Gastrocnemius medialis (tissue), 4 donors: ENCODE data around the gene SULF2. TPM values are rescaled to one million over a fixed set of nuclear protein-coding genes. Genes with fewer than 3 reads are reported as not detected.

Experiments used
- ATAC-seq, 2 donors: fragments of 150-250 bp; one replicate each; pipeline ENCODE4 v1.9.1; 2016
- DNase-seq, 2 donors: peaks; one replicate each; pipeline ENCODE4 v3.0.0-alpha.2; 2019
- H3K27ac ChIP-seq, 4 donors: fragments of 200-600 bp; sonication (generic); 1 replicate in 1 of 4; 2 replicates in 3 of 4; pipeline ENCODE4 v1.5.1; 2016 to 2018; ENCODE audit warnings: mild to moderate bottlenecking in 2 of 4, moderate library complexity in 1 of 4
- H3K27me3 ChIP-seq, 3 donors: fragments of 200-600 bp; sonication (generic) in 2 of 3; 1 replicate in 1 of 3; 2 replicates in 2 of 3; pipeline versions ENCODE4 v1.5.1 to v1.6.0; 2016 to 2019; ENCODE audit warnings: mild to moderate bottlenecking in 1 of 3, moderate library complexity in 1 of 3
- H3K36me3 ChIP-seq, 2 donors: fragments of 200-600 bp; sonication (generic) in 1 of 2; one replicate each; pipeline ENCODE4 v1.5.1; 2017 to 2018
- H3K4me1 ChIP-seq, 2 donors: fragments of 200-600 bp; sonication (generic) in 1 of 2; one replicate each; pipeline ENCODE4 v1.5.1; 2016 to 2017; ENCODE audit warnings: mild to moderate bottlenecking in 2 of 2
- H3K4me3 ChIP-seq, 4 donors: fragments of 200-600 bp; sonication (generic) in 3 of 4; 1 replicate in 1 of 4; 2 replicates in 3 of 4; pipeline ENCODE4 v1.5.1; 2016 to 2019; ENCODE audit warnings: mild to moderate bottlenecking in 2 of 4
- H3K9me3 ChIP-seq, 3 donors: fragments of 200-600 bp; sonication (generic) in 2 of 3; 1 replicate in 1 of 3; 2 replicates in 2 of 3; pipeline ENCODE4 v1.5.1; 2016 to 2019
- POLR2A ChIP-seq, 2 donors: fragments of 450-650 bp; IDR thresholded peaks; one replicate each; pipeline ENCODE4 v1.6.1; 2017; ENCODE audit warnings: antibody characterized with exemption in 2 of 2, mild to moderate bottlenecking in 2 of 2, moderate library complexity in 2 of 2
- in situ Hi-C, 4 donors: fragments of 200-750 bp; cut with MboI; loops; one replicate each; pipeline versions ENCODE4 v1.15.0 to v1.8.0; 2017; ENCODE audit warnings: low sequenced_read_pairs in 4 of 4
- intact Hi-C: fragments of 100-400 bp; cut with DNase I; formaldehyde crosslinking; loops from one replicate; pipeline ENCODE4 v1.15.1; 2023; ENCODE audit warnings: low total_unique reads
- total RNA-seq, 4 donors: library from RNA; depleted of rRNA; stranded (reverse); fragments of >200 nt; gene quantifications; one replicate each; pipeline versions ENCODE4 v1.1.0 to v1.2.3, GENCODE V29; 2016
- TF ChIP-seq, protein P1 (sequence below), 5 experiments: fragments of 450-650 bp in 3 of 5; fragments of 200-600 bp in 2 of 5; sonication (generic) in 2 of 5; IDR thresholded peaks in 4 of 5; conservative IDR thresholded peaks in 1 of 5; 1 replicate in 4 of 5; 2 replicates in 1 of 5; pipeline ENCODE4 v1.5.1; 2016 to 2019; ENCODE audit warnings: antibody characterized with exemption in 5 of 5, mild to moderate bottlenecking in 3 of 5, moderate library complexity in 3 of 5

The SULF2 gene
- total RNA-seq, 4 donors from 2014 or later, result 9.8 to 18.8 (median 16.8) TPM

DNA sequence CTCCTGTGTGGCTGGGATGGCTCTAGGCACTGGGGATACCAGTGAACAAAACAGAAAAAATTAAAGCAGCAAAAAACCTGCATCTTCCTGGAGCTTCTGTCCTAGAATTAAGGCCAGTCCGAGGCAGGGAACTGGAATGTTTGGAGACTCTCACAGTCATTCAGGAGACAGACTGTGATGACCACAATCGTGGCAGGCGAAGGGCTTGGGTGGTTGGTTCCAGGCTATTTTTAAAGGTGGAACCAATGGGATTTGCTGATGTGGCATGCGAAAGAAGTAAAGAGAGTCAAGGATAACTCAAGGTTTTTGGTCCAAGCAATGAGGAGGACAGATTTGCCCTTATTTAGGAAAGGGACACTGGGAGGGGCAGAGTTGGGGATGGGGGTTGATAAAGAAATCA is 66.9 kb downstream of the SULF2 start:
- no peaks in the 10 kb centered on the region for H3K27me3 ChIP-seq
- H3K27ac ChIP-seq, result no peak overlapping the region
- no peaks in the 10 kb centered on the region for H3K4me1 ChIP-seq
- no peak overlapping the region for H3K4me3 ChIP-seq
- intact Hi-C loops (no loop called here), in situ Hi-C loops (no loop called here)
- ATAC-seq (no peak), DNase-seq (no peak)
- no peaks in the 10 kb centered on the region for H3K9me3 ChIP-seq
- TF ChIP-seq, protein P1, sequence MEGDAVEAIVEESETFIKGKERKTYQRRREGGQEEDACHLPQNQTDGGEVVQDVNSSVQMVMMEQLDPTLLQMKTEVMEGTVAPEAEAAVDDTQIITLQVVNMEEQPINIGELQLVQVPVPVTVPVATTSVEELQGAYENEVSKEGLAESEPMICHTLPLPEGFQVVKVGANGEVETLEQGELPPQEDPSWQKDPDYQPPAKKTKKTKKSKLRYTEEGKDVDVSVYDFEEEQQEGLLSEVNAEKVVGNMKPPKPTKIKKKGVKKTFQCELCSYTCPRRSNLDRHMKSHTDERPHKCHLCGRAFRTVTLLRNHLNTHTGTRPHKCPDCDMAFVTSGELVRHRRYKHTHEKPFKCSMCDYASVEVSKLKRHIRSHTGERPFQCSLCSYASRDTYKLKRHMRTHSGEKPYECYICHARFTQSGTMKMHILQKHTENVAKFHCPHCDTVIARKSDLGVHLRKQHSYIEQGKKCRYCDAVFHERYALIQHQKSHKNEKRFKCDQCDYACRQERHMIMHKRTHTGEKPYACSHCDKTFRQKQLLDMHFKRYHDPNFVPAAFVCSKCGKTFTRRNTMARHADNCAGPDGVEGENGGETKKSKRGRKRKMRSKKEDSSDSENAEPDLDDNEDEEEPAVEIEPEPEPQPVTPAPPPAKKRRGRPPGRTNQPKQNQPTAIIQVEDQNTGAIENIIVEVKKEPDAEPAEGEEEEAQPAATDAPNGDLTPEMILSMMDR (IDR thresholded peaks at IDR 0.05 in 4 of 5, conservative IDR thresholded peaks at IDR 0.05 in 1 of 5), result no peak
- TF ChIP-seq POLR2A (IDR thresholded peaks at IDR 0.05), result no peak
- H3K36me3 ChIP-seq, result no peaks in the 10 kb centered on the region

DNA sequence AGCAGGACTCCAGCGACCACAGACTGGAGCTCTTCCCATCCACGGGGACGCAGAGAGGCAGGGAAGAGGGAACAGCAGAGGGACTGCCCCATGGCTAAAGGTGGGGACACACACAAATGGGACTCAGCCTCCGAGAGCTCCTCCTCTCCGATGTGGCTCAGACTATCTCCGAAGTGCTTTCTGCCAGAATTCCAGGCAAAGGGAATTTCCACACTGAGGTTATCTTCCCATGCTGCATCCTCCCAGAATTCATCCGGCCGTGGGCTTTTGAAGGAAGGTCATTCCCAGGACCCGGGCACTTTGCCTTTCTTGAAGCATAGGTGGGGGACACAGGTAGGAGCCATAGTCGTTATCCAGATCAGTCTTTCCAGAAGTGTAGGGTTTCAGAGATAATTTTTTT is 67.9 kb downstream of the SULF2 start:
- in situ Hi-C loops (no loop called here), intact Hi-C loops (no loop called here)
- H3K27me3 ChIP-seq, result no peaks in the 10 kb centered on the region
- DNase-seq (no peak), ATAC-seq (no peak)
- TF ChIP-seq, protein P1 (IDR thresholded peaks at IDR 0.05 in 4 of 5, conservative IDR thresholded peaks at IDR 0.05 in 1 of 5), result no peak
- no peak for TF ChIP-seq POLR2A (IDR thresholded peaks at IDR 0.05)
- H3K36me3 ChIP-seq, result no peaks in the 10 kb centered on the region
- no peaks in the 10 kb centered on the region for H3K9me3 ChIP-seq
- no peak overlapping the region for H3K4me3 ChIP-seq
- H3K4me1 ChIP-seq, result no peaks in the 10 kb centered on the region
- H3K27ac ChIP-seq, result no peak overlapping the region

DNA sequence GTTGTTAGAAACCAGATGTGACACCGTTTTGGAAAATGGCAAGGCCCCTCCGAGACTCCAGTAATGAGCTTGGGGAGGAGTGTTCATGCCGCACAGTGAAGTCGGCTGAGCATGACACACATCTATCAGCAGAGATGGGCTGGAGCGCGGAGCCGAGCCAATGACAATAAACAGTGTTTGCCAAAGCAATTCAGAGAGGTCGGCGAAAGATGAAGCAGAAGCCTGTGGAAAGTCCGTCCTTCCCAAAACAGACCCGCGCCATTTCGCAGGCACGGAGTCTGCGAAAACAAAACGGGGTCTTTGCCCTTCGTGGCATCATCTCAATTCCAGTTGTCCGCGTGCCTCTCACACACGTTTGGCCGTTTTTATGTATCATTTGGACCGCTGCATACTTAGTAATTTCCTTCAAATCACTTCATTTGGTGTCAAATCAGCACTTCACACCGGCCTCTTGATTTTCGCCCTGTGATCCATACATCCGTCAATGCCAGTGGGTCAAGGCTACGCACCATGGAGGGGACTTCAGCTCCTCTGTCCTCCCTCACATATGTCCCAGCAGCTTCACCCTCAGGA is 71.3 kb downstream of the SULF2 start:
- peaks cover 0 to 4% (median 0%) of the 10 kb centered on the region in 3 donors for H3K27me3 ChIP-seq
- H3K4me1 ChIP-seq, result no peaks in the 10 kb centered on the region
- intact Hi-C loops (no loop called here), in situ Hi-C loops (no loop called here)
- TF ChIP-seq, protein P1 (IDR thresholded peaks at IDR 0.05 in 4 of 5, conservative IDR thresholded peaks at IDR 0.05 in 1 of 5), result no peak
- TF ChIP-seq POLR2A (IDR thresholded peaks at IDR 0.05), result no peak
- no peaks in the 10 kb centered on the region for H3K9me3 ChIP-seq
- peak; percentile 18 to 52 for ATAC-seq
- H3K4me3 ChIP-seq, result no peak overlapping the region
- H3K36me3 ChIP-seq, result no peaks in the 10 kb centered on the region
- peak in 1 of 2 donors; percentile 29 for DNase-seq
- no peak overlapping the region for H3K27ac ChIP-seq

DNA sequence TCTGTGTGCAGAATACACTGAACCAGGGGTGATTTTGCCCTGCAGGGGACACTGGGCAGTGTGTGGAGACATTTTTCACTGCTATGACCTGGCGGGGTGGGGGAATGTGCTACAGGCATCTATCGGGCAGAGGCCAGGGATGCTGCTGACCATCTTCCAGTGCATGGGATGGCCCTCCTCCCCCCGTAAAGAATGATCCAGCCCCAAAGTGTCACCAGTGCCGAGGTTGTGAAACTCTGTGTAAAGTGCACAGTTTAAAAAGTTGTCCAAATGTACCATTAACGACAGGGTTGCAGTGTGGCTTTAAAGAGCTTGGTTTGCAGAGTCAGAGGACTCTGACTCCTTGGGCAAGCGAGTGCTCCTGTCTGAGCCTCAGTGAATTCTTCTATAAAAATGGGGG is 72.1 kb downstream of the SULF2 start:
- H3K4me1 ChIP-seq, result no peaks in the 10 kb centered on the region
- DNase-seq (no peak), ATAC-seq (no peak)
- no peak overlapping the region for H3K27ac ChIP-seq
- no peaks in the 10 kb centered on the region for H3K36me3 ChIP-seq
- in situ Hi-C loops, result no loop called here
- intact Hi-C loops, result no loop called here
- peaks cover 0 to 4% (median 0%) of the 10 kb centered on the region in 3 donors for H3K27me3 ChIP-seq
- H3K9me3 ChIP-seq, result no peaks in the 10 kb centered on the region
- no peak overlapping the region for H3K4me3 ChIP-seq
- no peak for TF ChIP-seq POLR2A (IDR thresholded peaks at IDR 0.05)
- TF ChIP-seq, protein P1 (IDR thresholded peaks at IDR 0.05 in 4 of 5, conservative IDR thresholded peaks at IDR 0.05 in 1 of 5), result no peak
